Stimulated activated CD8-positive, alpha-beta memory T cell treated with anti-CD3 and anti-CD28 coated beads, Interleukin-12 subunit alpha, Interleukin-12 subunit beta, amount 100 ng/mL, for 1 hour (primary cell): ENCODE measurements around the gene GHR.

Source experiments
- DNase-seq: peaks from one replicate; pipeline ENCODE4 v3.0.0-alpha.2; 2020; ENCODE audit warnings: low read depth

Gene GHR

DNA sequence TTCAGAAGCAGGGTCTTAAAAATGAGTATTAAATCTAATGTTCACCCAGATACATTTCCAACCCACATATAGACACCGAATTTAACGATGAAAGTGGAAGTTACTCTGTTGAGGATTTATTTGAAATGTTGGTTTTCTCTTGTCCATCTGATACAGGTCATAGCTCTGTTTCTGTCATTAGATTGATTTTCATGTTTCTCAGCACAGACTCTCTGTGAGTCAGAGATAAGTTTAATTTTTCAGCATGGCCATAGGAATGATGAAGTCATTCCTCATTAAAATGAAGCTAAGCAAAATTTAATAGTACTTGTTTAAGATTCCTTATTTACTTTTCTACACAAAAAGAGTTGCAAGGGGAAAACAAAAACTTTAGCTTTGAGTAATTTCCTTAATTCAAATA is 38.8 kb downstream of the GHR start:
- DNase-seq = no peak

DNA sequence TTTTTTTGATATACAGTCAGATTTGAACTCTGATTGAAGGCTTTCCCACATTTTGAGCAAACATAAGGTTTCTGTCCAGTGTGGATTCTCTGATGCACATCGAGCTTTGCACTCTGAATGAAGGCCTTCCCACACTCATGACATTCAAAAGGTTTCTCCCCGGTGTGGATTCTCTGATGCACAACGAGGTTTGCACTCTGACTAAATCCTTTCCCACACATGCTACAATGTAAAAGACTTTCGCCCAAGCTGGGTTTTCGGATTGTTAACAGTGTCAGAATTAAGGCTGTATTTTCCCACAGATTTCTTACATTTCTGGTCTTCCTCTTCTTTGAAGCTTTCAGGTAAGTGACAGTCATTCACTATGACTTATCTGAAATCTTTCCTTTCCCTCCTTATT is 44.3 kb downstream of the GHR start:
- DNase-seq = no peak

DNA sequence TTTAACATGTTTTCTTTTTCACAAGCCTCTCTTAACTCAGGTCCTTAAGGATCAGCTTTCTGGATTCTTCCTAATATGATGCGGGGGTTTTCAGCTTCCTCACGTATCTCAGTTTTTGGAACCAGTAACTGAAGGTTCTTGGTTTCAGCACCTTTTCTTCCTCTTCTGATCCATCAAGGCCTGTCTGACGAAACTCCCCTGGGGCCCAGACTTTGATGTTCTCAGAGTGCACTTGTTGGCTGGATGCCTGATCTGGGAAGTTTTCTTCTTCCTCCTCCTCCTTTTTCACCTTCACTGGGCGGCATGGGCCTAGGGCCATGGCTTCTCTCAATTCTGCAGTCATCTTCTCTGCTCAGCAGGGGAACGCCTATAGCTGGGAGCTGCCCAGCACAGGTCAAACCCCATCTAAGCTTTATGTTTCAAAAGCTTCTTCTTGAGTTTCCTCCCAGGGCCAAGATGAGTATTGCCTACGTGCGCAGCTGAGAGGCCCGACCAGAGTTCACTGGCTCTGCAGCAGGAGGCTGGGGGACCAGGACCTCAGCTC is 44.8 kb downstream of the GHR start:
- no peak for DNase-seq

DNA sequence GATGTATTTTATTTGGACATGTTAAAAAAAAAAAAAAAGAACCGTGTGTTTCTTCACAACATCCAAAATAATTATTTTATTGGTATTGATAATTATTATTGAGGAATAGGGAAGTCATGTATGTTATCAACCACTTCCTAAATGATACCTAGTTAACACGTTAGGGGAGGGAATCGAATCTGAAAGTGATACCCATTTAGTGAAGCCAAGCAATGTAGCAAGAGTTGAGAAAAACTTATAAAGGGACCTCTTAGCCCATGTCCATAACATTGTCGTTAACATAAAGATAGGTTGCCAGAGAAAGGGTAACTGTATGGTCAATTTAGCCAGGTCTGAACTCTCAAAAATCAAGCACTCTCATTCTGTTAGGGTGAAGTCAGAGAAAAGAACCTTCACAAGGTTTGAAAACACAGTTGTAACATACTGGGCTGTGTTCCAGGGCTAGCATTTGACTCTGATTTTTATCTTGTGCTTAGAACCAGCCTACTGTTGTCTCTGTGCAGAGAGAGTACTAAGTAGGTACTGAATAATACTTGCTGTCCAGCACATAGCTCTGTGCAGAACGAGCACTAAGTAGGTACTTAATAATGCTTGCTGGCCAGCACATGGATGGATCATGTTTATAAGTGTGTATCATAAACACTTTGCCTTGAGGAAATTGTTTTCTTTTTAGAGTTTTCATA is 60.4 kb downstream of the GHR start:
- no peak for DNase-seq

DNA sequence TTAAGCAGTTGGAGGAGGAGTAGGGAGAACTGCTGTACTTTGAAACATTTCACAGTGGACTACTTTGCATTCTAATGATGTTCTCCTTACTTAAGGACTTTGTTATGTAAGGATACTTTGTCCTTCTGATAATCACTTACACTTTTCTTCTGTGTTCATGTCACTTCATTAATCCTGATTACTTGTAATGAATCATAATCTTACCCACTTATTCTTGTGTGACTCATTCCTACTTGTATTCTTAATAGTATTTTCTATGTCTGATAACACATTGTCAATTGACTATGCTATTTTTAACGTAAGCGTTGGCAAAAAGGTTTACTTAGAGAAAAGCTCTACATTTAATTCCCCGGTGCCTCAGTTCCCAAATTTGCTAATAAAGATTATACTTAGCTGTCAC is 63.8 kb downstream of the GHR start:
- DNase-seq = no peak

DNA sequence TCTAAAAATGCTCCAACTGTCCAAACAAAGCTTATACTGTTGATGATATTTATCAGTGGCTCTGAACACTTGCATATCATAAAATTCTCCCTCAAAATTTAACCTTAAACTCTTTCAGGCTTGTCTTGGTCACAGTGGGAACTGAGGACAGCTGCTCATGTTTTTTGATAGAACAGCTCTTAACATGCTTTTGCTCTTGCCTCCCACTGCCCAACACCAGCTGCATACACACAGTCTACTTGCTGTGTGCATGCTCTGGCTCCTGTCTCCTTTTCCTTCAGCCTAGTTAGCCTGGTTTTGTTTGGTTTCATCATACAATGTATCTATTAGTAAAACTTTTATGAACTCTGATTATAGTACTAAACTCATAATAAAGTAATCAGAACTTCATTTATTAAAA is 64.6 kb downstream of the GHR start:
- DNase-seq = no peak

DNA sequence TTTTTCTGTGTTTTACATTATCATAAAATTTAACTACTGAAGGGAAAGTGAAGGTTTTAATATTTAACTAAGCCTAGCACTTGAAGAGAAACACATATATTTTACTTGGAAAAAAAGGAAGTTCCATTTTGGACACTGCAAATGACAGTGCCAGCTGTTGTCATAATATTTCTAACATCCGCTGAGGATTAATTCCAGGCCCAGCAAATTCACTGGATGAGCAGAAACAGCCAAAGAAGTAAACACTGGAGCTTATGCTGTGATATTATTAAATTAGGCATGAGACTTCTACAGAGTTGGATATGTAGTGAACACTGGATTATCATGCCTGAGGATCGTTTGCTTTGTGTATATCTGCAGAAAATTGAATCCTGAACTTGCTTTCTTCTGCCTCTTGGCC is 67.6 kb downstream of the GHR start:
- no peak for DNase-seq

DNA sequence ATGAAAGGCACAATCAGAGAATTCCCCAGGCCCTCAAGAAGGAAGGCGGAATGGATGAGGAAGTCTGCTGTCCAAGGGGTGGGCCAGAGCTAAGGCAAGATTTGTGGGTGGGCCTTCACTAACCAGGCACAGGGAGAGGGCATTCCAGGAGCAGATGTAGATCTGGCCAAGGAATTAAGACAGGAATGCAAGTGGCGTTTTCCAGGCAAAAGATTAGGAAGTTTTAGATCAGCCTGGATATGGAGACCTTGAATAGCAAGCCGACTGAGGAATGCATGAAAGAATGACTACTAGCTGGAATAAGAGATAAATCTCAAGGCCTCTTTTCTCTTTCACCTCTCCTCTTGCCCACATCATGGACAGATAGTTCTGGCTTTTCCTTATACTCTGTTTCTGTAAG is 68.5 kb downstream of the GHR start:
- no peak for DNase-seq

DNA sequence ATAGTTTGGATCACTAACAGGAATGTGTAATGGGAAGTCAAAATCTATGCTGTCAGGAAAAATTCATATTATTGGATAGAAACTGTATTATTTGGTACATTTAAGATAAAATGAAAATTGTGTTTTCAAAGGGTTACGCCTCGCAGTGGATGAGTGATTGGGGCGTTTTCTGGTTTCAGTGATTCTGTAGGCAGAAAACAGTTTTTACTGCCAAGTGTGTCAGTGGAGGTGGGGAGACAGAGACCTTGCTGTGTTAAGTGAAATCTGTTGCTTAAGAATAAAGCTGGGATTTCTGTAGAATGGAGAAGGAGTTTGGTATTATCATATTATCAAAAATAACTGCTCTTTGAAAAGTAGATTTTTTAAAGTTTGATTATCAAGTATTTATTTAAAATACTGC is 69.7 kb downstream of the GHR start:
- DNase-seq = no peak

DNA sequence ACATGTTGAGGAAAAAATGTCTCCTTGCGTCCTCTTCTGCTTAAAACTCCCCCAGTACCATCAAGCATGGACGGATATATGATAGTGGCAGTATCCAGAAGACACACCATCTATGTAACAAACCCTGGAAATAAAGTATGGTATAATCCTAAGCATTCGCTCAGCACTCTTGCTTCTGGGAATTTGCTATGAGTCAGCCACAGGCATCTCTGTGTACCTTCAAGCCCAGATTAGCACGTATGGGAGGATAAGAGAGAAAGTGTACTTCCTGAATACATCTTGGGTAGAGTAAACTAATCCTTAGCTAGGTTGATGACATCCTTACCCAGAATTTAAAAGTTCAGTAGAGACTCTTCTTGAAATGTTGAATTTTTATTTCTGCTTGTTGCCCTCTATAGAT is 71.2 kb downstream of the GHR start:
- no peak for DNase-seq

DNA sequence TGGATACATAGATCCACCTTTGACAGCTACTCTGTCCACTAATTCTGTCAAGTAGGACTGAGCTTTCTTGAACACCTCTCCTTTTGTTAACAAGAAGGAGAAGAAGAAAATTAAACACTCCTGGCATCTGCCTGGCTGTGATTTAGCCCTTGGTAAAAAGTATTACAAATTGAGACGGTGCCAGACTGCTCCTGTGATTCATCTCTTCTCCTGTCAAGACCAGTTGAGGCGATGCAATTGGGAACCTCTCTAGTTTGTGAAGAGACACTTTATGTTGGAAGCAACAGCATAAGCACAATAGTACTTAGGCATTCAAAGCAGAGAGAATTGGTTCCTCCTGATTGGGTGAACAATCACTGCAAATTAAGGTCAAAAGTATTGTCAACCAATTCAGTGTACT is 72.7 kb downstream of the GHR start:
- no peak for DNase-seq

DNA sequence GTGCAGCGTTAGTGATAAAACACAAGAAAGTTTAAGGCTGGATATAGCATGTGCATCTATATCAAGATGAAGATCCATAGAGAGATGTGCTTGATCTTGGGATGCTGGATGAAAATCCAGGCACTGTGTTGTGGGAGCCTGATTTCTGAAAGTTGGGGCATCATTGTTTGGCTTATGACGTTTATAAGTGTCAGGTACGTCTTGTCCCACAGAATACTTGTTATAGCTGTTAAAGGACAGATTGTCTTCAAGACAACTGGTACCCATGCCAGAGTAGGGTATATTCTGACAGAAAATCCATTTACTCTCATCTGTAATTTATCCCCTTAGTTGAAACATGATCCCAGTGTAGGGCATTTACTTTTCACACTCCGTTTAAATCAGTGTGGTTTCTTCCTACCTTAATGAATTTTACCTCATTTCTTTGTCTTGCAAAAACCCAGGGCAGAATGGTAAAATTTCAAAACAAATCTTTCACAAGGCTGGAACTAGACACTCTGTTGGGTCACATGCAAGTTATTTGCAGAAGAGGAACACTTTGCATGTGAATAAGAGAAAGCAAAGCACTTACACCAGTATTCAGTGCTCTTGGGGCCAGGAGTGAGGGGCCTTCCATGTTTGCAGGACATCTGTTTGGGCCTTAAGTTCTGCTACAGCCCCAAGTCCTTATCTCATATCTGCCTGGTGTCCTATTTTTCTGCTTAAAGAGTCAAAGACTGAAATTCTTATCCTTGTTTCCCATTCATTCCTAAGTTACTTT is 73.3 kb downstream of the GHR start:
- DNase-seq = no peak

DNA sequence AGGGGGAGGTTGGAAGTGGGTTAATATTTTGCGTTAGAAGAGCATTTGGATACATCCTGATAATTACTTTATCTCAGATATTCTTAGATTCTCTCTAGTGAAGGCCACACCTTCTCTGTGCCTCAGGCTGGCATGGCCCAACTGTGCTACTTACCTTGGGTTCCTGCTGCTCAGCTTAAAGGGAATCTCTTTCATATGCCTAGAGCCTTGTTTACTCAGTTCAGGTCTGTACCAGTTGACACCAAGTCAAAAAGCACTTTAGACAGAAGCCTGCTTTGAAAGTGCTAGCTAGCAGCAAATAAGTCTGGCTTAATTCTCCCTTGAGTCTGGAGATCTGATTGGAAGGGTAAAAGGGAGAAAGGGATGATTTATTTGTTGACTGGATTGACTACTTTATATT is 74.8 kb downstream of the GHR start:
- no peak for DNase-seq

DNA sequence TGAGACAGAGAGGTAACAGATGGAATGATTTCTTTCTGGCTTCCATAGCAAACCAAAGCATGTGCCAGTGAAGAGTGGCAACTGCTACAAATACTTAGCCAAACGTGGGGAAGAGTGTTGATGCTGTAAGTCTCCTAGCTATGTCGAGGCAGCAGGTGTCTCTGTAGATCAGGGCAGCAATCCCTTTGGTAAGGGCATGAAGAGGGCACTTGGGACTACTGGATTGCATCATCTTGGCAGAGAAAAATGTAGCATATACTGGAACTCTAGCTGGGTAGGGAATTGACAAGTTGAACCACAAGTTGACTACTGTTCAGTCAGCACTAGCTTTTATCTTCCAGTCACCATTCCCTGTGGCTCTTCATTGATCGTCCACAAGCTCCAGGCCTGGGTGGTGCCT is 75.8 kb downstream of the GHR start:
- DNase-seq = no peak

DNA sequence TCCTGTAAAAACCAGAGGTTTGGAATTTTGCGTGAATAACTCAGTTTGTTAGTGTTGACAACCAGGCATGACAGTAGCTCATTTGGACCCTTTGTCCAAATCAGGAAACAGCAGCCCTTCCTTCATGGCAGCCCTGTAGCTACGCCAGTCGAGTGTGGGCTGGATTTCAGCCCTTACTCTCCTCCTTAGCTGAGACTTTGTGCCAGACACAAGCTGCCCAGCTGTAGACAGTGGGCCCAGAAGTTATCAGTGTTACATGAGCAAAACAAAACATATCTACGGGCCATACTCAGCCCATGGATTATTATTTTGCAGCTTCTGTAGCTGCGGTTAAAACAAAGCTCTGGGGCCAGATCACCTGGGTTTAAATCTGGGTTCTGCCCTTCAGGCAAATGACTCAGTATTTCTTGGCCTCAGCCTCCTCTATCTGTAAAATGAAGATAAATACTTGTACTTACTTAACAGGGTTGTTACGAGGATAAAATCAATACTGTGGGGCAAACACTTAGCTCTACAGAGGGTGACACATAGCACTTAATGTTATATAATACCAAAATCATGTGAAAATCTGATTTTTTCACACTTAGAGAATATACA is 76.9 kb downstream of the GHR start:
- DNase-seq = no peak

DNA sequence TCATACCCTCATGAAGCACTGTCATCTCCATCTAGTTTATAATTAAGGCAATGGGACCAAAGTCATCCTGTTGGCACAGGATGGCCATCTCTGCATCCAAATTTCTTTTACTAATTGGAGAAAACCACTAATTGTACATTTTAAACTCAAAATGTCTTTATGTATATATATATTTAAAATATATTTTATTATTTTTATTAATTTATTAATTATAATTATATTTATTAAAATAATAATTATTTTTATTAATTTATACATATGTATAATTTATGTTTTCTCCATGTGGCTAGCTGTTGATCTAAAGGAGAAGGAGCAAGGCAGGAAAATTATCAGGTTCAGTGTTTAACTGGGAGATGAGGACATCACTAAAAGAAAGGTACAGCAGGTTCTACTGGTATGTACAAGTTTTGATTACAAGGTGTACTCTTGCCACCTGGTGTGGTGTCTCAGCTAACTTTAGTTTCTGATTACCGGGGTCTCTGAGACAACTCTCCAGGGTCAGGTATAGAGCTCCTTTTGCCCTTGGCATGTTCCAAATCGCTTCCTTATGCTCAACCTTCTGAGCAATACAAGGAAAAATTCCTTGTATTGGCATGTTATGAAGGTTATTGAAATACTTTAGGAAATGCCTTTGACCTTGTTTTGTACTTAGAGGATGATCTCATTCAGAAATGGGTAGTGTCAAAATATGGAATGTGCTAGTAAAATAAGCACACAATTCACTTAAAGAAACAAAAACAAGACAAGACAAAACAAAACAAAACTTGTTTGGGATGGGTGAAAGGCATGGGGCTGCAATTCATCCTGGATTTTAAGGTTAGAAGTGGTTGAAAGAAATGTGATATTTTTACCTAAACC is 79.6 kb downstream of the GHR start:
- DNase-seq = no peak

DNA sequence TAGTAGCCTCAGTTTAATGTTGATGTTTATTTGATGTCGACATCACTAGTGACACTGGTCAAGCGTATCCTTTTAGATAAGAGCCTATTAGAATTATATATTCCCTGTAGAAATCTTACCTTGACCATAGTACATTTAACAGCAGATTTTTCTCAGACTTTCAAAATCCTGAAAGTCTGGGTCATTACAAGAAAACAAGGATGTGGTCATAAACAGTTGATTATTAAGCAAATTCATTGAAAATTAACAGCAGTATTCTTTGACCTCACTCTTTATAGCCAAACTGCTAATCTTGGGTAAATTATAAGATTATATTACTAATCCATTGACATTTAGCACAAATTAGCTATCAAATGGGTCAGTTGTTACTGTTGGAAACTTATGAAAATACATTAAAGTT is 83.4 kb downstream of the GHR start:
- DNase-seq = no peak

DNA sequence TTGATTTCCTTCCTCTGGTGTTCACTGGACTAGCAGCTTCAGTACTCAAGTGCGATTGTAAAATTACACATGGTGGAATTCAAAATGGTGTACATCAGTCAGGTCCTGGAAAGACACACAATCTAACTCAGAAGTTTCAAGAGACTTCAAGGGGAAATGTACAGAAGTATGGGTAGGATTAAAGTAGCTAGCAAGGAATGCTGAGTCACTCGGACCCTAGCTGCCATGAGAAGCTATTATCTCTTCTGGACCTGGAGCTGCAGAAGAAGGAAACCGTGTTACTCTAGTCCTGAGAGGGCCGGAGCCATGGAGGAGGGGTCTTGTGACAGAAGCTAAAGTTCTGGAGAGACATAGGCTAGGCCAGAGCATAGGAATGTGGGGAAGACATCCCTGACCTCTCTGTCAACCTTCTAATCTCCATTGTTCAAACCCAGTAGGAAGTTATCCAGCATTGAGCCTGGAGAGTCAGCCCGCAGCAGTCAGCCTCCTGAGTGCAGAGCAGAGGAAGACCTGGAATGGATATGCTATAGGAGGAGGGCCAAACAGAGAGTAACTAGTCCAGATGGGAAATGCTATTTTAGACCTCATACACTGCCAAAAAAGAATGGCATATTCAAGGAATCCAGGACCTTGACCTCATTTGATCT is 84.3 kb downstream of the GHR start:
- DNase-seq = no peak

DNA sequence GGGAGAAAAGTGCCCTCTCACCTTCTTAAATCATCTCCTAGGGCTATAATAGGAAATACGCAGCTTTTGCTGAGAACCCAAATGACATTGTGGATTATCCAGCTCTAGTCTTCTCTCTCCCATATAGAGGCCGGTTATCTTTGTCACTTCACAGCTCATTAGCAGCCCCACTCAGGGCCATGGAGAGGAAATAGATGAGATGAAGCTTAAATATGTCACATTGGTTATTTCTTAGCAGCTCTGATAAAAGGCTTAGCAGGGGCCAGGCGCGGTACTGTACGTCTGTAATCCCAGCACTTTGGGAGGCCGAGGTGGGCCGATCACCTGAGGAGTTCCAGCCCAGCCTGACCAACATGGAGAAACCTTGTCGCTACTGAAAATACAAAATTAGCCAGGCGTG is 90.0 kb downstream of the GHR start:
- no peak for DNase-seq

DNA sequence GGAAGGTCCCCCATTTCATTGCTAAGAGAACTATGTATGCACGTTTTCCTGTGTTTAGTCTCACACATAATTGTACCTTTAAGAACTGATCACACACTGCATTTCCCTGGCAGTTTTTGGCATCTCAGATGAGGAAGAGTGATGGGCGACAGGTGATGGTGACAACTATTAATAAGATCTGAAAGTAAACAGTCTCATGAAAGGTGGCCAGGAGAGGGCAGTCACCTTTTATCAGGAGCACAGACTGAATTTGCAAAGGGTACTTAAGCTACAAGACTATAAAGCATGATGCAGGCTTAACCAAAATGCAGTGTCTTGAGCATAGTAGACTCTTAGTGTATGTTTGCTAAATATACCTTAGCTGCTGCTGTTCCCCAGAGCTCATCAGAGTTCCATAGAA is 91.5 kb downstream of the GHR start:
- no peak for DNase-seq

DNA sequence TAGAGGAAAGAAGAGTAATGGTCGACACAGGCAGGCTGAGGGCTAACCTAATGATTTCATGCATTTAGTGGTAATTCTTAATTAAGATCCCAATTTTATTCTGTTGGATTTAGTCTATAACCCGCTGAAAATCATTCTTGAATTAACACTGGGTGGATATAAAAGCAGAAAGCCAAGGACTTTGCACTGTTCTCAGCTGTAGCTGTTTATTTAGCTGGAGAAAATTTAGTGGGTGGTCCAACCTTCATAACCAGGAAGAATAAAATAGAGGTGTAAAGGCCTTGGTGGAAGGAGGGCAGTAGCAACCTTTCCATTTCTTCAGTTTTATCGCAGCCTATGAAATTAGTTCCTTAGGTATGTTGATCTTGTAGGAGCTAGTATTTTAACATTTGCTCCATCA is 92.3 kb downstream of the GHR start:
- no peak for DNase-seq
